HEK293 (cell line): ENCODE data around the gene FZD10.
A peak's percentile ranks its signal among the peaks of the same experiment; 100 is the strongest.

Experiments used
- CTCF ChIA-PET: fragments of 350-600 bp; formaldehyde crosslinking; extraction: SDS; loops from one replicate; lab custom pipeline; 2021; ENCODE audit warnings: antibody characterized with exemption; lab: Yijun Ruan, JAX
- POLR2A ChIA-PET: fragments of 300-600 bp; formaldehyde crosslinking; extraction: SDS; loops from one replicate; lab custom pipeline; 2020; ENCODE audit warnings: antibody characterized with exemption, inconsistent platforms; lab: Yijun Ruan, JAX
- H3K27ac ChIP-seq: fragments of 200-500 bp; sonication (Bioruptor generic); 2 replicates; pipeline ENCODE4 v1.5.1; 2014; ENCODE audit warnings: low read depth, low read length, control low read depth, inconsistent platforms; ENCODE audit errors: extremely low read depth
- H3K36me3 ChIP-seq, 2 experiments: fragments of 200-500 bp in 1 of 2; sonication (Bioruptor generic) in 1 of 2; 1 replicate in 1 of 2; 2 replicates in 1 of 2; pipeline ENCODE4 v1.5.1; 2014 to 2017; ENCODE audit warnings: inconsistent platforms in 2 of 2, low read length in 2 of 2; ENCODE audit not compliant: control insufficient read depth in 2 of 2, insufficient read depth in 1 of 2
- H3K4me1 ChIP-seq: fragments of 200-500 bp; sonication (Bioruptor generic); 2 replicates; pipeline ENCODE4 v1.5.1; 2014; ENCODE audit warnings: mild to moderate bottlenecking, low read length, inconsistent platforms; ENCODE audit not compliant: control insufficient read depth, insufficient read depth
- H3K4me3 ChIP-seq: 2 replicates; pipeline ENCODE4 v1.5.1; 2011; ENCODE audit warnings: low read depth, mild to moderate bottlenecking, control low read depth, low read length, moderate library complexity
- H3K9me3 ChIP-seq: fragments of 200-500 bp; sonication (Bioruptor generic); 2 replicates; pipeline ENCODE4 v1.5.1; 2014; ENCODE audit warnings: low read depth, low read length, inconsistent platforms; ENCODE audit not compliant: control insufficient read depth, insufficient read depth
- KLF9 ChIP-seq: fragments of 450-650 bp; formaldehyde crosslinking; IDR thresholded peaks from 2 replicates; pipeline ENCODE4 v1.5.1; 2016; ENCODE audit warnings: missing biosample characterization, missing genetic modification characterization, low read depth
- SETDB1 ChIP-seq: IDR thresholded peaks from one replicate; pipeline ENCODE4 v1.6.1; 2017; ENCODE audit warnings: mild to moderate bottlenecking, low read length, moderate library complexity, mixed read lengths; ENCODE audit not compliant: insufficient read length
- TCF7L2 ChIP-seq: IDR thresholded peaks from 2 replicates; pipeline ENCODE4 v1.6.1; 2011; ENCODE audit warnings: low read depth, mild to moderate bottlenecking, inconsistent platforms, low read length, moderate library complexity, borderline replicate concordance
- ZNF24 ChIP-seq: fragments of 450-650 bp; formaldehyde crosslinking; IDR thresholded peaks from 2 replicates; pipeline ENCODE4 v1.5.1; 2016; ENCODE audit warnings: missing biosample characterization, missing genetic modification characterization
- ZNF391 ChIP-seq: fragments of 450-650 bp; formaldehyde crosslinking; IDR thresholded peaks from 2 replicates; pipeline ENCODE4 v1.5.1; 2016; ENCODE audit warnings: low read depth, missing biosample characterization, missing genetic modification characterization, borderline replicate concordance
- ZNF416 ChIP-seq: fragments of 450-650 bp; formaldehyde crosslinking; IDR thresholded peaks from 2 replicates; pipeline ENCODE4 v1.5.1; 2016; ENCODE audit warnings: missing biosample characterization, missing genetic modification characterization
- ZNF561 ChIP-seq: fragments of 450-650 bp; IDR thresholded peaks from 2 replicates; pipeline ENCODE4 v1.5.1; 2018; ENCODE audit warnings: missing biosample characterization, missing genetic modification characterization, borderline replicate concordance
- ZNF626 ChIP-seq: fragments of 450-650 bp; sonication (Bioruptor Pico); formaldehyde crosslinking; IDR thresholded peaks from 2 replicates; pipeline ENCODE4 v1.5.1; 2018; ENCODE audit warnings: missing biosample characterization, missing genetic modification characterization, inconsistent platforms
- TF ChIP-seq, protein P1 (sequence below): fragments of 450-650 bp; formaldehyde crosslinking; IDR thresholded peaks from 2 replicates; pipeline ENCODE4 v1.5.1; 2016; ENCODE audit warnings: missing biosample characterization, missing genetic modification characterization
- TF ChIP-seq, protein P2 (sequence below): fragments of 450-650 bp; formaldehyde crosslinking; IDR thresholded peaks from 2 replicates; pipeline ENCODE4 v1.5.1; 2017; ENCODE audit warnings: missing biosample characterization, missing genetic modification characterization
- TF ChIP-seq, protein P3 (sequence below): fragments of 450-650 bp; formaldehyde crosslinking; IDR thresholded peaks from 2 replicates; pipeline ENCODE4 v1.5.1; 2016; ENCODE audit warnings: missing biosample characterization, missing genetic modification characterization, low read depth

Gene FZD10

DNA sequence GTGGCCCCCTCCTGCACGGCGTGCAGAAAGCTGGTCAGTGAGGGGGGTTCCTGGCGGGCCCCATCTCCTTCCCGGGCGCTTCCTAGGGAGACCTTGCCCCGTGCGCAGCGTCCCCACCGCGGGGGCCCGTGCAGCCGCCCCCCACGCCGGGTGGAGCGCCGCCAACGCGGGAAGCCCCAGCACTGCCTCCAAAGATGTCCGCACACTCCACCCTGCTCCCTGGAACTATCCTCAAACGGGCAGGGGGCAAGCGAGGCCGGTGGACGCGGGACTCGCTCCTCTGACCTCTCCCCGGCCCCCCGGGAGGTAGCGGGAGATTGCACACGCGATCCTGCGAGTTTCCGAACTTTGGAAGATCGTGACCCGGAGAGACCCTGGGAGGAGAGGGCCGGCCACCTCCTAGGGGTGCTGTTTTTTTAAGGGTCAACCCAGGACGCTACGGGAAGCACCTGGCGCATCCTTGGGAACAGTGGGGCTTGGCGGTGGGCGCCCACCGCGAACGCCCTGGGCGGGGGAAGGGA is 1.5 kb upstream of the FZD10 start:
- peak overlapping the region; percentile 79; the same call in 1 of the 2 replicates for H3K27ac ChIP-seq
- H3K4me3 ChIP-seq = peak overlapping the region; percentile 29
- CTCF ChIA-PET = no interaction called here
- no peak for TF ChIP-seq SETDB1
- TF ChIP-seq, protein P1, sequence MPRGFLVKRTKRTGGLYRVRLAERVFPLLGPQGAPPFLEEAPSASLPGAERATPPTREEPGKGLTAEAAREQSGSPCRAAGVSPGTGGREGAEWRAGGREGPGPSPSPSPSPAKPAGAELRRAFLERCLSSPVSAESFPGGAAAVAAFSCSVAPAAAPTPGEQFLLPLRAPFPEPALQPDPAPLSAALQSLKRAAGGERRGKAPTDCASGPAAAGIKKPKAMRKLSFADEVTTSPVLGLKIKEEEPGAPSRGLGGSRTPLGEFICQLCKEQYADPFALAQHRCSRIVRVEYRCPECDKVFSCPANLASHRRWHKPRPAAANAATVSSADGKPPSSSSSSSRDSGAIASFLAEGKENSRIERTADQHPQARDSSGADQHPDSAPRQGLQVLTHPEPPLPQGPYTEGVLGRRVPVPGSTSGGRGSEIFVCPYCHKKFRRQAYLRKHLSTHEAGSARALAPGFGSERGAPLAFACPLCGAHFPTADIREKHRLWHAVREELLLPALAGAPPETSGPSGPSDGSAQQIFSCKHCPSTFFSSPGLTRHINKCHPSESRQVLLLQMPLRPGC (tag by site-specific recombination) = no peak
- no peak for TF ChIP-seq ZNF561 (tag by site-specific recombination)
- TF ChIP-seq, protein P2, sequence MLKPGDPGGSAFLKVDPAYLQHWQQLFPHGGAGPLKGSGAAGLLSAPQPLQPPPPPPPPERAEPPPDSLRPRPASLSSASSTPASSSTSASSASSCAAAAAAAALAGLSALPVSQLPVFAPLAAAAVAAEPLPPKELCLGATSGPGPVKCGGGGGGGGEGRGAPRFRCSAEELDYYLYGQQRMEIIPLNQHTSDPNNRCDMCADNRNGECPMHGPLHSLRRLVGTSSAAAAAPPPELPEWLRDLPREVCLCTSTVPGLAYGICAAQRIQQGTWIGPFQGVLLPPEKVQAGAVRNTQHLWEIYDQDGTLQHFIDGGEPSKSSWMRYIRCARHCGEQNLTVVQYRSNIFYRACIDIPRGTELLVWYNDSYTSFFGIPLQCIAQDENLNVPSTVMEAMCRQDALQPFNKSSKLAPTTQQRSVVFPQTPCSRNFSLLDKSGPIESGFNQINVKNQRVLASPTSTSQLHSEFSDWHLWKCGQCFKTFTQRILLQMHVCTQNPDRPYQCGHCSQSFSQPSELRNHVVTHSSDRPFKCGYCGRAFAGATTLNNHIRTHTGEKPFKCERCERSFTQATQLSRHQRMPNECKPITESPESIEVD (tag by site-specific recombination) = no peak
- no peak for TF ChIP-seq ZNF626
- no peak for TF ChIP-seq ZNF391 (tag by site-specific recombination)
- TF ChIP-seq, protein P3, sequence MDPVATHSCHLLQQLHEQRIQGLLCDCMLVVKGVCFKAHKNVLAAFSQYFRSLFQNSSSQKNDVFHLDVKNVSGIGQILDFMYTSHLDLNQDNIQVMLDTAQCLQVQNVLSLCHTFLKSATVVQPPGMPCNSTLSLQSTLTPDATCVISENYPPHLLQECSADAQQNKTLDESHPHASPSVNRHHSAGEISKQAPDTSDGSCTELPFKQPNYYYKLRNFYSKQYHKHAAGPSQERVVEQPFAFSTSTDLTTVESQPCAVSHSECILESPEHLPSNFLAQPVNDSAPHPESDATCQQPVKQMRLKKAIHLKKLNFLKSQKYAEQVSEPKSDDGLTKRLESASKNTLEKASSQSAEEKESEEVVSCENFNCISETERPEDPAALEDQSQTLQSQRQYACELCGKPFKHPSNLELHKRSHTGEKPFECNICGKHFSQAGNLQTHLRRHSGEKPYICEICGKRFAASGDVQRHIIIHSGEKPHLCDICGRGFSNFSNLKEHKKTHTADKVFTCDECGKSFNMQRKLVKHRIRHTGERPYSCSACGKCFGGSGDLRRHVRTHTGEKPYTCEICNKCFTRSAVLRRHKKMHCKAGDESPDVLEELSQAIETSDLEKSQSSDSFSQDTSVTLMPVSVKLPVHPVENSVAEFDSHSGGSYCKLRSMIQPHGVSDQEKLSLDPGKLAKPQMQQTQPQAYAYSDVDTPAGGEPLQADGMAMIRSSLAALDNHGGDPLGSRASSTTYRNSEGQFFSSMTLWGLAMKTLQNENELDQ (tag by site-specific recombination) = no peak
- TF ChIP-seq ZNF416 (tag by site-specific recombination) = no peak
- no peak for TF ChIP-seq KLF9 (tag by site-specific recombination)
- no peaks in the 10 kb centered on the region for H3K9me3 ChIP-seq
- POLR2A ChIA-PET = no interaction called here
- H3K36me3 ChIP-seq = peaks cover 0 to 7% of the 10 kb centered on the region in 2 experiments; a peak in 1 of 3 replicates
- H3K4me1 ChIP-seq = no peaks in the 10 kb centered on the region; the same call in 1 of the 2 replicates

DNA sequence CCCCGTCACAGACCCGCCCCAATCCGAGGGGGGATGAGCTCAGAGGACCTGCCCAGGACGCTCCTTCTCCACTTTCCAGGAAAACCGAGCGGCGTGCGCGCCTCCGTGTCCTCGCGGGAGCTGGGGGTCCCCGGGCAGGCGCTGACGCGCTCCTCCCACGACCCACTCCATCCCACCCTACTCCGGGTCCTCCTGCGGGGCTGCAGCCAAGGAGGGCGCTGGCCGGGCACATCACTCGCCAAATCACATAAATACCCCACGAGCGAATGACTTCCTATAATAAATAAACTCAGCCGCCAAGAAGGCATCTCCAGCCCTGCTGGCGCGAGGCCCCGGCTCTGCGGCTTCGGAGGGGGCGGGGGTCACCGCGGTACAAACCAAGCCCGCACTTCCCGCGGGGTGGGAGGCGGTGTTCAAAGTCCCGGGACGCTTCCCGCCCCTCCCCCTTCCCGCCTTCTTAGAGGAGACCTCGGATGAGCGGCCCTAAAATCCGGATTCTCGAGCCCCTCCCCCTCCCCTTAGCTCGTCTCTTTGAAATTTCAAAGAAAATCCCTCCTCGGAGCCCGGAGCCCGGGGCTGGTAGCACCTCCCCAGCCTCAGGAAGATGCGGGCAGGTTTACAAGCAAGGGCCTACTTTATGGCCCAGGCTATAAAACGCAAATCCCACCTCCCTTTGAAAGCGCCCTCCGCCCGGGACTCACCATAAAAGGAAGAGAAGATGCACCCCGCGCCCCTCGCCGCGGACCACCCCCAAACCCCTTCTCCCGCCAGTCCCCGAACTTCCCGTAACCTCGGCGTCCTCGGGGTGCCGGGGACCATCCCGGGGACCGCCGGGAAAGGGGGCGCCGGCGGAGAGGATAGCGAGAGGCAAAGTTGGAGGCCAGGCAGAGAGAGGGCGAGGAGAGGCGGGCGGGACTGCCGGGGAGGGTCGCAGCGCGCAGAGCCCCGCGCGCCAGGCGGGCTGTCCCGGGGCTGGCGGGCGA is 712 bp upstream of the FZD10 start:
- TF ChIP-seq ZNF24 (tag by site-specific recombination) (no peak), TCF7L2 (peak; percentile 59; the same call in 1 of the 2 replicates)
- Histone ChIP-seq H3K36me3 (peaks cover 0 to 7% of the 10 kb centered on the region in 2 experiments; a peak in 1 of 3 replicates), H3K4me3 (peak overlapping the region; percentile 29), H3K4me1 (no peaks in the 10 kb centered on the region; the same call in 1 of the 2 replicates), H3K9me3 (no peaks in the 10 kb centered on the region), H3K27ac (peak overlapping the region; percentile 79)
- POLR2A ChIA-PET = interaction anchor here (0.6 kb wide), 1 partner anchor 57 kb away, joined by 13 read pairs; no protein-coding TSS in a partner anchor
- CTCF ChIA-PET = no interaction called here
